MM.1S (cell line): ENCODE results near the gene SLC8A1.

Source experiments
- CTCF ChIP-seq: fragments of 300-600 bp; sonication (generic); IDR thresholded peaks from 2 replicates; pipeline ENCODE4 v1.5.1; 2016; ENCODE audit warnings: antibody characterized with exemption, low read length, mixed read lengths
- EZH2phosphoT487 ChIP-seq: fragments of 300-600 bp; sonication (generic); IDR thresholded peaks from 2 replicates; pipeline ENCODE4 v1.6.1; 2018; ENCODE audit warnings: antibody characterized with exemption, low read length

GRCh38 chr2:40087927-40088326, 364.0 kb downstream of the SLC8A1 start:
- TF ChIP-seq CTCF, result no peak
- TF ChIP-seq EZH2phosphoT487, result no peak
